HG02938 (cell line): Measurements from ENCODE around the gene KRT6C.

ENCODE experiments used
- ATAC-seq: cut with Tn5 transposase; IDR thresholded peaks from one replicate; pipeline ENCODE4 v1.9.1; 2021; ENCODE audit warnings: mild to moderate bottlenecking, moderate library complexity; ENCODE audit not compliant: unreplicated experiment

KRT6C gene

GRCh38 chr12:52473768-52474167 is at the start of gene KRT6C:
Gene KRT6C, minus strand, starts transcription at chr12:52473805. Its CDS starts 68 bp downstream, at chr12:52473737.
- ATAC-seq, result no peak

GRCh38 chr12:52522346-52523011 is 48.9 kb upstream of the KRT6C start:
- no peak for ATAC-seq

GRCh38 chr12:52521568-52522266 is 48.1 kb upstream of the KRT6C start:
- ATAC-seq, result no peak

GRCh38 chr12:52521175-52521567 is 47.6 kb upstream of the KRT6C start:
- ATAC-seq, result no peak

- no peak for ATAC-seq
Measured at GRCh38 chr12:52519826-52520662, 46.4 kb upstream of the KRT6C start, which contains the start of gene KRT5. Gene KRT5, minus strand, starts transcription at chr12:52520394. Its CDS starts 98 bp downstream, at chr12:52520296.

- ATAC-seq, result no peak
Measured at GRCh38 chr12:52519387-52519703, 45.7 kb upstream of the KRT6C start.

GRCh38 chr12:52518574-52519386 is 45.2 kb upstream of the KRT6C start:
- ATAC-seq, result no peak

- ATAC-seq, result no peak
Measured at GRCh38 chr12:52517888-52518287, 44.3 kb upstream of the KRT6C start.

- no peak for ATAC-seq
Measured at GRCh38 chr12:52517005-52517835, 43.6 kb upstream of the KRT6C start.

- no peak for ATAC-seq
Measured at GRCh38 chr12:52515927-52516831, 42.6 kb upstream of the KRT6C start.

GRCh38 chr12:52515319-52515646 is 41.7 kb upstream of the KRT6C start:
- no peak for ATAC-seq

- no peak for ATAC-seq
Measured at GRCh38 chr12:52514471-52515318, 41.1 kb upstream of the KRT6C start.

- no peak for ATAC-seq
Measured at GRCh38 chr12:52513736-52514135, 40.1 kb upstream of the KRT6C start.

- no peak for ATAC-seq
Measured at GRCh38 chr12:52508211-52508610, 34.6 kb upstream of the KRT6C start.

GRCh38 chr12:52506858-52507715 is 33.5 kb upstream of the KRT6C start:
- no peak for ATAC-seq

- no peak for ATAC-seq
Measured at GRCh38 chr12:52502877-52503276, 29.3 kb upstream of the KRT6C start.

GRCh38 chr12:52501490-52501889 is 27.9 kb upstream of the KRT6C start:
- ATAC-seq, result no peak
